ENCODE measurements around the gene ALAS1.

- TF ChIP-seq CTCF (IDR thresholded peaks at IDR 0.05) (no peak), POLR2AphosphoS5 (IDR thresholded peaks at IDR 0.05) (no peak), POLR2A (IDR thresholded peaks at IDR 0.05; ENCODE audit: low read depth) (no peak), EP300 (IDR thresholded peaks at IDR 0.05) (no peak)
Measured at GRCh38 chr3:52186729-52187128, 11.2 kb upstream of the ALAS1 start.

Data from esophagus muscularis mucosa (tissue), 4 donors.